GM12878 (cell line): ENCODE measurements around the gene SH2D3A.
A peak's percentile ranks its signal among the peaks of the same experiment; 100 is the strongest.

Experiments used
- EGR1 ChIP-seq, 2 experiments: IDR thresholded peaks; 1 replicate in 1 of 2; 2 replicates in 1 of 2; pipeline ENCODE4 v1.6.1; 2011 to 2012; ENCODE audit warnings: low read depth in 2 of 2, low read length in 2 of 2, borderline replicate concordance in 1 of 2, mild to moderate bottlenecking in 1 of 2, moderate library complexity in 1 of 2
- KDM1A ChIP-seq: fragments of 200-600 bp; sonication (generic); IDR thresholded peaks from 2 replicates; pipeline ENCODE4 v1.6.1; 2016; ENCODE audit warnings: borderline replicate concordance
- MYB ChIP-seq: fragments of 150-350 bp; IDR thresholded peaks from 2 replicates; pipeline ENCODE4 v1.6.1; 2014; ENCODE audit warnings: mild to moderate bottlenecking, low read depth, low read length, borderline replicate concordance
- TF ChIP-seq, protein P1 (sequence below): IDR thresholded peaks from 2 replicates; pipeline ENCODE4 v1.6.1; 2012; ENCODE audit warnings: mild to moderate bottlenecking, low read depth, low read length
- TF ChIP-seq, protein P2 (sequence below), 3 experiments: IDR thresholded peaks in 2 of 3; conservative IDR thresholded peaks in 1 of 3; 2 replicates each; pipeline ENCODE4 v1.5.1; 2011; ENCODE audit warnings: low read depth in 3 of 3, low read length in 3 of 3, mild to moderate bottlenecking in 3 of 3, control low read depth in 2 of 3, moderate library complexity in 2 of 3, inconsistent platforms in 1 of 3, mixed read lengths in 1 of 3; ENCODE audit not compliant: control insufficient read depth in 2 of 3, insufficient read depth in 1 of 3; ENCODE audit errors: extremely low read depth in 1 of 3

DNA sequence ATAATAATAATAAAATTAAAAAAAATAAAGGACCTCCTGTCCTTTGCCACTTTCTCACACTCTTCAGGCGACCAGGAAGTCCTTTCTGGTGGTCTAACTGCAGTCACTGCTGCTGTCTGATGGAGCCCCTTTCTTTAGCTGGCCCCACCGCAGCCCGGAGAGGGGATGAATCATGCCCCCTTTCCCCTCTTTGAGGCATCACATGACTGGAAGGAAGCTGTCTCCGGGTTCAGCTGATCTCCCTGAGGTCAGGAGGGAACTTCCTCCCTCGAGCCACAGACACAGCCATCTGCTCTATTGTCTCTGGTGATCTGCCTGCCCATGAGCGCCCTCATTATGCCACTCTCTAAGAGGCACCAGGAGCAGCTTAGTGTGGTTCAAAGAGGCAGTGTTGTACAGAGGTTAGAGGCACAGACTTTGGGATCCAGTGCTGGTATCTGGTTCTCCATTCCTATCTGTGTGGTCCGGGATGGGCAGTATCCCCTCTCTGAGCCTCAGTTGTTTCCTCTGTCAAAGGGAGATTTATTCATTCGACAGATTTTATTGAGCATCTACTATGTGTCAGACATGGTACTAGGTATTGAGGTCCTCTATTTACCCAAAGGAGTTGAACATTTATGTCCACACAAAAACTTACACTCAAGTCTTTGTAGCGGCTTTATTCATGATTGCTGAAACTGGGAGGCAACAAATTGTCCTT is 35.3 kb upstream of the SH2D3A start:
- TF ChIP-seq KDM1A: no peak
- TF ChIP-seq EGR1 (IDR thresholded peaks at IDR 0.05; ENCODE audit: borderline replicate concordance in 1 of 2, low read depth in 2 of 2, low read length in 2 of 2): no peak
- TF ChIP-seq, protein P1, sequence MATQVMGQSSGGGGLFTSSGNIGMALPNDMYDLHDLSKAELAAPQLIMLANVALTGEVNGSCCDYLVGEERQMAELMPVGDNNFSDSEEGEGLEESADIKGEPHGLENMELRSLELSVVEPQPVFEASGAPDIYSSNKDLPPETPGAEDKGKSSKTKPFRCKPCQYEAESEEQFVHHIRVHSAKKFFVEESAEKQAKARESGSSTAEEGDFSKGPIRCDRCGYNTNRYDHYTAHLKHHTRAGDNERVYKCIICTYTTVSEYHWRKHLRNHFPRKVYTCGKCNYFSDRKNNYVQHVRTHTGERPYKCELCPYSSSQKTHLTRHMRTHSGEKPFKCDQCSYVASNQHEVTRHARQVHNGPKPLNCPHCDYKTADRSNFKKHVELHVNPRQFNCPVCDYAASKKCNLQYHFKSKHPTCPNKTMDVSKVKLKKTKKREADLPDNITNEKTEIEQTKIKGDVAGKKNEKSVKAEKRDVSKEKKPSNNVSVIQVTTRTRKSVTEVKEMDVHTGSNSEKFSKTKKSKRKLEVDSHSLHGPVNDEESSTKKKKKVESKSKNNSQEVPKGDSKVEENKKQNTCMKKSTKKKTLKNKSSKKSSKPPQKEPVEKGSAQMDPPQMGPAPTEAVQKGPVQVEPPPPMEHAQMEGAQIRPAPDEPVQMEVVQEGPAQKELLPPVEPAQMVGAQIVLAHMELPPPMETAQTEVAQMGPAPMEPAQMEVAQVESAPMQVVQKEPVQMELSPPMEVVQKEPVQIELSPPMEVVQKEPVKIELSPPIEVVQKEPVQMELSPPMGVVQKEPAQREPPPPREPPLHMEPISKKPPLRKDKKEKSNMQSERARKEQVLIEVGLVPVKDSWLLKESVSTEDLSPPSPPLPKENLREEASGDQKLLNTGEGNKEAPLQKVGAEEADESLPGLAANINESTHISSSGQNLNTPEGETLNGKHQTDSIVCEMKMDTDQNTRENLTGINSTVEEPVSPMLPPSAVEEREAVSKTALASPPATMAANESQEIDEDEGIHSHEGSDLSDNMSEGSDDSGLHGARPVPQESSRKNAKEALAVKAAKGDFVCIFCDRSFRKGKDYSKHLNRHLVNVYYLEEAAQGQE: no peak
- TF ChIP-seq, protein P2, sequence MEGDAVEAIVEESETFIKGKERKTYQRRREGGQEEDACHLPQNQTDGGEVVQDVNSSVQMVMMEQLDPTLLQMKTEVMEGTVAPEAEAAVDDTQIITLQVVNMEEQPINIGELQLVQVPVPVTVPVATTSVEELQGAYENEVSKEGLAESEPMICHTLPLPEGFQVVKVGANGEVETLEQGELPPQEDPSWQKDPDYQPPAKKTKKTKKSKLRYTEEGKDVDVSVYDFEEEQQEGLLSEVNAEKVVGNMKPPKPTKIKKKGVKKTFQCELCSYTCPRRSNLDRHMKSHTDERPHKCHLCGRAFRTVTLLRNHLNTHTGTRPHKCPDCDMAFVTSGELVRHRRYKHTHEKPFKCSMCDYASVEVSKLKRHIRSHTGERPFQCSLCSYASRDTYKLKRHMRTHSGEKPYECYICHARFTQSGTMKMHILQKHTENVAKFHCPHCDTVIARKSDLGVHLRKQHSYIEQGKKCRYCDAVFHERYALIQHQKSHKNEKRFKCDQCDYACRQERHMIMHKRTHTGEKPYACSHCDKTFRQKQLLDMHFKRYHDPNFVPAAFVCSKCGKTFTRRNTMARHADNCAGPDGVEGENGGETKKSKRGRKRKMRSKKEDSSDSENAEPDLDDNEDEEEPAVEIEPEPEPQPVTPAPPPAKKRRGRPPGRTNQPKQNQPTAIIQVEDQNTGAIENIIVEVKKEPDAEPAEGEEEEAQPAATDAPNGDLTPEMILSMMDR (IDR thresholded peaks at IDR 0.05 in 2 of 3, conservative IDR thresholded peaks at IDR 0.05 in 1 of 3; ENCODE audit: control insufficient read depth in 2 of 3, extremely low read depth in 1 of 3, insufficient read depth in 1 of 3, low read depth in 3 of 3, low read length in 3 of 3): peak in 1 of 3 experiments; percentile 40; a peak in 2 of 6 replicates
- no peak for TF ChIP-seq MYB
